Femur (tissue), 1 donor: ENCODE results near the gene MFNG.
"Not testable (repeated sequence)": the region's sequence is repeated elsewhere in the genome, so short reads cannot be mapped to it uniquely, and the experiment has no call there.

Experiments
- DNase-seq: peaks from one replicate; pipeline ENCODE4 v3.0.0-alpha.2; 2017

Gene MFNG, protein sequence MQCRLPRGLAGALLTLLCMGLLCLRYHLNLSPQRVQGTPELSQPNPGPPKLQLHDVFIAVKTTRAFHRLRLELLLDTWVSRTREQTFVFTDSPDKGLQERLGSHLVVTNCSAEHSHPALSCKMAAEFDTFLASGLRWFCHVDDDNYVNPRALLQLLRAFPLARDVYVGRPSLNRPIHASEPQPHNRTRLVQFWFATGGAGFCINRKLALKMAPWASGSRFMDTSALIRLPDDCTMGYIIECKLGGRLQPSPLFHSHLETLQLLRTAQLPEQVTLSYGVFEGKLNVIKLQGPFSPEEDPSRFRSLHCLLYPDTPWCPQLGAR

DNA sequence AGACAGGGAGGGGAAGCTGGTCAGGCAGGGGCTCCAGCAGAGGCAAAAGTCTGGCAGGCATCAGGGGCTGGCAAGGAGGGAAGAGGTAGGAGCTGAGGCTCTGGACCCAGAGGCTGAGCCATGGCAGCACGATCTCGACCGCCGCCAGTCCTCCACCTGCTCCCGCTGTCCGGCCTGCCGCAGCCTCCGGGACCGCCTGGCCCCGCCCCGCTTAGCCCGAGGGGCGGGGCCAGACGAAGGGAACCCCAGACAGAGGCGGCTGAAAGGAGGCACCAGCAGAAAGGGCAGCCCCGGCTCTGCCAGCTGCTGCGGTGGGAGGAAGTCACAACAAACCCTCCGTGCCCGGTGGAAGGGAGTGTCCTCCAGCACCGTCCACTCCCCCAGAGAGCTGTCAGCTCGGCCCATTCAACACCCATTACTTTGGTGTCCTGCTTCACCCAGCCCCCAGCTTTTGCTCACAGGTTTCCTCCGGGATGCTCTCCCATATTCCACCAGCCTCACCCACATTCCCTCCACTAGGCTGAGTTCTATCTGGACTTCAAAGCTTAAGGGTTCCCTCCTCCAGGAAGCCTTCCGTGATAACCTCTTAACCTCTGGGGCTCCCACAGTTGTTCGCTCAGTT is at the start of gene MFNG:
MFNG (minus strand) TSS at position 161 of the 622 bp plus-strand sequence. CDS start 207 bp downstream, outside the sequence.
- DNase-seq, result peak; percentile 75

DNA sequence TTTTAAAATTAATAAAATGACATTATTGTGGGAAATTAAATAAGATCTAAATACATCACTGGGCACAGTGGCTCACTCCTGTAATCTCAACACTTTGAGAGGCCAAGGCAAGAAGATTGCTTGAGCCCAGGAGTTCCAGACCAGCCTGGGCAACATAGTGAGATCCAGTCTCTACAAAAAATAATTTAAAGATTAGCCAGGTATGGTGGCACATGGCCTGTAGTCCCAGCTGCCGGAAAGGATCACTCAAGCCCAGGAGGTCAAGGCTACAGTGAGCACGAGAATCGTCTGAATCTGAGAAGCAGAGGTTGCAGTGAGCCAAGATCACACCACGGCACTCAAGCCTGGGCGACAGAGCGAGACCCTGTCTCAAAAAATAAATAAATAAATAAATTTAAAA is 49.0 kb upstream of the MFNG start:
- no peak for DNase-seq

DNA sequence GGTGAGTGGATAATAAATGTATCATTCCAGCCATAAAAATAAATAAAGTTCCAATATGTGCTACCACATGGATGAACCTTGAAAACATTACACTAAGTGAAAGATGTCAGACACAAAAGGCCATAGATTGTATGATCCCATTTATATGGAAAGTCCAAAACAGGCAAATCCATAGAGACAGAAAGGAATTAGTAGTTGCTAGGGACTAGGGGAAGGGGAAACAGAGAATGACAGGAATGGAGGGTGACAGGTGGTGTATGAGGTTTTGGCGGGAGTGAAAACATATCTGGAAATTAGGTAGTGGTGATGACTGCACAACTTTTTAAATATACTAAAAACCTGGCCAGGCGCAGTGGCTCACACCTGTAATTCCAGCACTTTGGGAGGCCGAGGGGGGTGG is 48.3 kb upstream of the MFNG start:
- no peak for DNase-seq

DNA sequence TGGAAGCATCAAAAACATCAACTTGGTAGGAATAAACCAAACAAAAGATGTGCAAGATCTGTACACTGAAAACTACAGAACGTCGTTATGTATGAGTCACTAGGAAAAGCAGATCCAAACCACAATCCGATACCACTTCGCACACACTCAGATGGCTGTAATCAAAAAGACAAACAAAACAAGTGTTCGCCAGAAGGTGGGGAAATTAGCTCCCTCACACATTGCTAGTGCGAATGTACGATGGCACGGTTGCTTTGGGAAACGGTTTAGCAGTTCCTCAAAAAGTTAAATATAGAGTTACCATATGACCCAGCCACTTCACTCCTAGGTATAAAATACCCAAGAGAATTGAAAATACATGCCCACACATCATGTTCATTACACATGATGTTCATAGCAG is 47.8 kb upstream of the MFNG start:
- DNase-seq, result no peak

DNA sequence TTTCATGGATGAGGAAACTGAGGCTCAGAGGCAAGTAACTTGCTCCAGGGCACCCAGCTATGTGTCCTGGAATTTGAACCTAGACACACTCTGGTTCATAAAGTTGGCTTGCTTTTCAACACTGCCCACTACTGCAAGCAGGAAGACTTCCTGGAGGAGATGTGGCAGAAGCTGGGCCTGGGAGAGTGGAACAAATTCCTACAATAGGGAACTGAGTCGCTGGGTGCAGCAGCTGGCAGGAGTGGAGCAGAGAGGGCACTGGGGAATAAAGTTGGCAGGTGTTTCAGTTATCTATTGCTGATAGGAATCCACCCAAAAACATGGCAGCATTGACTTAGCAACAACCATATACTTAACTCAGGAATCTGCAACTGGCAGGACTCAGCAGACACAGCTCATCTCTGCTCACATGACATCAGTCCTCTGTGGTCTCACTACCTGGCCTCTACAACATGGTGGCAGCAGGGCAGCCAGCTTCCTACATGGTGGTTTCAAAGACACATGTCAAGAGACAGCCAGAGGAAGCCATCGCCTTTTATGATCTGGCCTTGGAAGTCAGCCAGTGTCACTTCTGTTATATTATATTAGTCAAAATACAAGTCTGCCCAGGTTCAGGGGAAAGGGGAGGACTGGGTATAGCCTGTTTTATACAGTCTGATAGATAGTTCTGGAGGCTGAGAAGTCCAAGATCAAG is 43.6 kb upstream of the MFNG start:
- DNase-seq, result no peak

DNA sequence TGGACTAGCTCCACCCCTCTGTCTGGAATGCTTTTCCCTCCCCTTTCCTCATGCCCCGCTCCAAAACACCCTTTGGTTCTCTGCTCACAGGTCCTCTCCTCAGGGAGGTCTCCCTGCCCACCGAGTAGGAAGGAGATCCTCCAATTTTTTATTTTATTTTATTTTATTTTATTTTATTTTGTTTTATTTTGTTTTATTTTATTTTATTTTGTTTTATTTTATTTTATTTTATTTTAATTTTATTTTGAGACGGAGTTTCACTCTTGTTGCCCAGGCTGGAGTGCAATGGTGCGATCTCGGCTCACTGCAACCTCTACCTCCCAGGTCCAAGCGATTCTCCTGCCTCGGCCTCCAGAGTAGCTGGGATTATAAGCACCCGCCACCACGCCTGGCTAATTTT is 41.8 kb upstream of the MFNG start:
- DNase-seq, result not testable (repeated sequence)

DNA sequence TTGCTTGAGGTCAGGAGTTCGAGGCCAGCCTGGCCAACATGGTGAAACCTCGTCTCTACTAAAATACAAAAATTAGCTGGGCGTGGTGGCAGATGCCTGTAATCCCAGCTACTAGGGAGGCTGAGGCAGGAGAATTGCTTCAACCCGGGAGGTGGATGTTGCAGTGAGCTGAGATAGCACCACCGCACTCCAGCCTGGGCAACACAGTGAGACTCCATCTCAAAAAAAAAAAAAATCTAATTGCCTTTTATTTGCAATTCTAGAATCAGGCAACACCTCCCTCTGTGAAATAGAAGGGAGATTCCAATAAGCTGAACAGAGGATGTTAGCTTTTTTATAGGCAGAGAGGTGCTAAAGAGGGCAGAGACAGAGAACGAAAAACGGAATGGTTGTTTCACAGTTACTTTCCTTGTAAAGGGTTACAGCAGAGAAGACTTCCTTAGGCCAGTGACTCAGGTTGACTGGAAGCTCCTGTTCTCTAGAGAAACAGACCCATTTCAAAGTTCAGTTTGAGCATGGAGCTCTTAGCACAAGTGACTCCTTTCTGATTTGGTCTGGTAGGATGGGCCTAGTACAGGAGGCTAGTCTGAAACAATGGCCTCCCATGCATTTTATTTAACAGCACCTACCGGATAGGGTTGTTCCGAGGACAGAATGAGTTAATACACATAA is 41.0 kb upstream of the MFNG start:
- DNase-seq, result not testable (repeated sequence)

DNA sequence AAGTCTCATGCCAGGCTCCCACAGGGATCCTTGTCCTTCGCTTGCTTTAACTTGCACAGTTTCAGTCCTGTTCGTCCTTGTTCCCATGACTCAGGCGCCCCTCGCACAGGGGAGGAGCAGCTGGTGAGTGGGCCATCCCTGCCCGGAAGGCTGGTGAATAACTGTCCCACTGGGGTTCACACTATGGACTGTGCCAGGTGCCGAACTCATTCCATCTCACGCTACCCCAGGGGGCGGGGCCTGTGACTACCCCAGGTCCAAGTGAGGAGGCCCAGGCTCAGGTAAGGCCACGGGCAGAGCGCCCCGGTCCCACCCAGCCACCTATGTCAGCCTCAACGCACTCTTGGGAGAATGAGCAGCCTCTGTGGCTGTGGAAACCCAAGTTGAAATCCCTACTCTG is 40.2 kb upstream of the MFNG start:
- DNase-seq, result no peak

DNA sequence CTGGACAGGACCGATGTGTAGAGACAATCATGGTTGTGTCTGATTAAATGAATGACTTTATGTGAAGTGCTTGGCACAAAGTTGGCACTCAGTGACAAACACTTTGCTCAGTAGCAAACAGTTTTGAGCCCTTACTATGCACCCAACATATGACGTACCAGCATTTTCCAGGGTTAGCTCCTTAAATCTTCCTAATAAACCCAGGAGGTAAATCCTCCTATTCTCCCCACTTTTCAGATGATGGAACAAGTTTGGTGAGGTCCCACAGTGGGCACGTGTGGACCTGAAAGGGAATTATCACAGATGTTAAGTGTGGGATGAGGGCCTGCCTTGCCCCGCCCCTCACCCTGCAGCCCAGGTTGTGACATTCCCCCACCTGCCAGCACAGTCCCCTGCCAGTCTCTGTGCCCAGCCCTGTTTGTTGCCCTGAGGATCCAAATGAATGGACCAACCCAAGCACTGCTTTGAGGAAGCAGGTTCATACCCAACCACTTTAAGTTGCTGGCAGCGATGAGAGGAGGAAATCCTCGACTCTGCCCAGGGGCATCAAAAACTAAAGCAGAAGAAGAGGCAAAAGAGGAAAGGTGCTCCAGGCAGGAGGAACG is 39.7 kb upstream of the MFNG start:
- DNase-seq, result no peak

DNA sequence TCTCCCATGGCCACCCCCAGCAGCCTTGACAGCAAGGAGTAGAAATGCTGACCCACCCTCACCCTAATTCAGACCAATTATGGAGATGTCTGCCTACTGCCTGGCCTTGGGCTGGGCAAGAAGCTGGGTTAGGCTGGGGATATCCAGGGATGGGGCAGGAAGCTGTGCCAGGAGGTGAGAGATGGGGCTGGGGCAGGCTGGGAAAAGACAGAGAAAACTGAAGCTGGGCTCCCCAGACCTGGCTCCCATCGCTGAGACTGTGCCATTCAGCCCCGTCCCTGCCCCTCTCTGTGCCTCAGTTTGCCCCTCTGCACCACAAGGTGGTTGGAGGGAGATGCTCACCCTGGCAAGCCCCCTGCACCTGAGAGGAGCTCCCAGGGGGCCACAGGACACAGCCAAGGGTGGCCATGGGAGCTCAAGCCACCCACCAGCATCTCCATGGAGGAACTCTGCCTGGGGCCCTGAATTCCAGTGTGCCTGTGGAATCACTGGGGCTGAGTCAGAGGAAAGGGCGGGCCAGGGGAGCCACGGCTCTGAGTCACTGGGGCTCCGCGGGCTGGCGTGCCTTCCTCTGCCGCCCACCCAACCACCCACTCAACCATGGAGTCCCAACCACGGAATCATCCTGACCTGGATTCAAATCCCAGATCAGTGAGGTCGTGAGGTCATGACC is 39.0 kb upstream of the MFNG start:
- no peak for DNase-seq

DNA sequence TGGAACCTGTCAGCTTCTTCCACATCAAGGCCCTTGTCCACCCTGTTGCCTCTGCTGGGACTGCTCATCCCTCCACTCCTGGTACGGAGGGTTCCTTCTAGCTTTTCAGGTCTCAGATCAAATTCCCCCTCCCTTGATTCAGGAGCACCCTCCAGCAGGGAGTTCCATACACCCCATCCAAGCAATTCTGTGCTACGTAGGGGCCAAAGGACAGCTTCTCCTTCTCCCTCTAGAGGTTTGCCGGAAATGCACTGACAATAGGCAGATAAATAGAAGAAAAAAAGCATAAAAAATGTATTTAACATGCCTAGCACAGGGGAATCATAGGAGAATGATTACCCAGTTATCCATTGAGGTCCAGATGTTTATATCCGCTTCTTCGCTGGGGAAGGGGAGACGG is 36.3 kb upstream of the MFNG start:
- no peak for DNase-seq

DNA sequence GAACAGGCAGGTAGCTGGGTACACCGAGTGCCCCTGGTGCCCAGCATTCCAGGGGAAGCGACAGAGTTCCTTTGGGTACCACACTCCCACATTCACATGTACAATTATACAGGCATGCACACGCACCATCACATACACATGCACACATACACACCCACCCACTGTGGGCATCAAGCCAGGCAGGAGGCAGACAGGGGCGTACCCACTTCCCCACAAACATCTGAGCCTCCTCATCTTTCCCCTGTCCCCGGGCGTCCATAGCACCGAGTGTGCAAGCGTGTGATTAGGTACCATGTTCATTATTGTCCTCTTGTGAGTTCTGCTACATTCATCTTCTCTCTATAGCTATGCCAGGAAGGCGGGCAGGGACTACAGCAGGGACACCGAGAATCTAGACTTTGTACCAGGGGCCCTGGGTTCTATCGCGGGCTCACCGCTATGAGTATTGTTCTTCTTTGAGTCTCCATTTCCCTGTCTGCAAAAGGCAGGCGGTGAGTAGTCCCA is 35.1 kb upstream of the MFNG start:
- DNase-seq, result no peak

DNA sequence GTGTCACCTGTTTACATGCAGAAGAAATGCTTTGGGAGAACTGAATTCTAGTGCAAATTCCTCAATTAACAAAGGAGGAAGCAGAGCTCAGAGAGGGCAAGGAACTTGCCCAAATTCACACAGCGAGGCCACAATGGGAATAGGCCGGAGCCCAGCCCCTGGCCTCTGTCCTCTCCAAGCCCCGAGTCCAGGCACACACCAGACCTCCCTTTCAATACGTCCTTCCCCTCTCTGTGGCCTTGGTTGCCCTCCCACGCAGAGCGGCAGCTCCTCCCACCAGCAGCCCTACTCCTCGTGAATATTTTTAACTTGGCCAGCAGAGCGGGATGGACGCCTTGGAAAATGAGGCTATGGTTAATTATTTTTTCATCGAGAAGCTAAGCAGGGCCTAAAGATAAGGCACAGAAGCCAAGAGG is 34.6 kb upstream of the MFNG start:
- DNase-seq, result no peak

DNA sequence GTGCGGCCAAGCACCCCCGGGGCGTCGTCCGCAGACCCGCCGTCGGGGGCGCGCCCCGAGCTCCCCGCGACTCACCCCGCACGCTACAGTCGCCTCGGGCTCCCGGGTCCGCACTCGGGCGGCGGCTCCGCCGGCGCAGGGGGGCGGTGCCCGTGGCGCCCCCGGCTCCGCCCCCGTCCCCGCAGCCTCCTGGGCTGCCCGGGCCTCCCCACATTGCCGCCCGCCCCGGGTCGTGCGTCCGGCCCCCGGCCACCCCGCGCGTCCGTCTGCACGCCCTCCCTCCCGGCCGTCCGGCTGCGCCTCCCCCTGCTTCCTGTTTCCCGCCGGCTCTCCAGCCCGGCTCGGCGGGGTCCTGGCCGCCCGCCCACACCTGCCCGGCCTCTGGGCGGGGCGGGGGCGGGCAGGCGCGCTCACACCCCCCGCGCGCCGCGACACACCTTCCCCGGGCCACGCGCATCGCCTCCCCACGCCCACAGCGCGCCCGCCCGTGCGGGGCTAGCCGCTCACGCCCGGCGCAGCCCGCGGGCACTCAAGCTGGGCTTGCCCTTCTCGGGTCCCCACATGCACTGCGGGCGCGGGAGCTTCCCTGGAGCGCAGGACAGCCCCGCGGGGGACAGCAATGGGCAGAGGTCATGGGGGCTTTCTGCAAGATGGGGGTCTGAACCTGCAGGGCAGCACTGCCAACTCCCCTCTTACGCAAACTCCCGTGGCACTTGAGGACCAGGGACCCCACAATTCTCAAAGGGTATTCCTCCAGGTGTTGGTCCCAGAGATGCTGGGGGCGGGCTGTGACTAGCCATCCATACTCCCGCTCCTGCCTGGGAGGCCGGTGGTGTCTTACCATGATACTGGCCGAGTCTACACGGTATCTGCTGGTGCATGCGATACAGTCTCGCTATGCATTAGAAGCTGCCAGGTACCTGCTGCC is 33.3 kb upstream of the MFNG start, which contains the start of gene CARD10:
CARD10 (minus strand) TSS at position 148 of the 928 bp plus-strand sequence. CDS start 215 bp downstream, outside the sequence.
- DNase-seq, result no peak

DNA sequence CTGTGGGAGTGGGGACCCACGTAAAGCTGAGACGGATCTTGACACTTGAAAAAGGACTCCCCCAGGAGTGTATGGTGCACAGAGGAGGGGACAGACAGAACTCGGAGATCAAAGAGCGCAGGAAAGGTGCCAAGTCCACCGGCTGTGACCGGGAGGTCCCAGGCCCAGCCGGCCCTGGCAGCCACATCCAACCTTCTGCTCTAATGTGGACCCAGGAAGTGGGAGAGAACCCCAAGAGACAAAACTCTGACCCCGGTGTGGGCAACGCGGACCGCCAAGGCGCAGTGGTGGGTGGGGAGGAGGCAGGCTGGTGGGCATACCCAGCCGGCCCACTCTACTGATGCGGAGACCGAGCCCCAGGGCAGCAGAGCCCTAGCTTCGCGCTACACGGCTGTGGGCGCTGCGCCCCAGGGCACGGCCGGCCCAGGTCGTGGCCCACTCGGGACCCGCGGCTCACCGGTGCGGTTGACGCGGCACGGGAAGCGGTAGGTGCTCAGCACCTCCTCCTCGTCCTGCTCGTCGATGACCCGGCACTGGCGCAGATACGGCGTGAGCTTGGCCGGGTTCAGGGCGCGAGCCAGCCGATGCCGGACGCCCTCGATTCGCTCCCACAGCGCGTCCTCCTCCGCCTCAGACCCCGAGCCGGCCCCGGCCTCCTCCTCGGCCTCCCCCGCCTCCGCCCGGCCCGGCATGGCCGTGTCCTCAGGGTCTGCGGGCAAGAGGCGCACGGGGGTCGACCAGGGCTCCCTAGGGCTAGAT is 32.5 kb upstream of the MFNG start:
- no peak for DNase-seq

DNA sequence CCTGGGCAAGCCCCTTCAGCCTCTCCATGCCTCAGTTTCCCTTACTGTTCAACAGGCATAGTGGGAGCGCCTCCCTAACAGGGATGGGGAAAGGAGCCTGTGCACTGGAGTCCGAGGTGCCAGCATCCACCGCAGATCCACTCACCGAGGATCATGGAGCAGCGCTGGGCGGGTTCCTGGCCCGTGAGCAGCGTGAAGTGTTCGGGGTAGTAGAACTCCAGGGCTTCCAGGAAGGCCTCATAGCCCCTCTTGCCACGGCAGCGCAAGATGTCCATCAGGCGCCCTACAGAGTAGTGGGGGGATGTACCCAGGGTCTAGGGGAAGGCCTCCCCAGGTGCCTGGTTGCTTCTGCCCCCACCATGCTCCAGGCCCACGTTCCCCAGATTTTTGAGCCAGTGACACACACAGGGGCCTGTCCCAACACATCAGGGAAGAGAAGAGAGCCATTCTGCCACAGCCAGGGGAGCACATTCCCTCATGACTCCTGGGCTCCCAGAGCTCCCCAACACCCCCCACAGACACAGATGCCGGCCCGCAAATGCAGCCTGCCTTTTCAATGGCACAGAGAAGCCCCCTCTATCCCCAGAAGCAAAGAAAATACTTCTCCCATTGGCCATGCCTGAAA is 31.8 kb upstream of the MFNG start:
- DNase-seq, result no peak

DNA sequence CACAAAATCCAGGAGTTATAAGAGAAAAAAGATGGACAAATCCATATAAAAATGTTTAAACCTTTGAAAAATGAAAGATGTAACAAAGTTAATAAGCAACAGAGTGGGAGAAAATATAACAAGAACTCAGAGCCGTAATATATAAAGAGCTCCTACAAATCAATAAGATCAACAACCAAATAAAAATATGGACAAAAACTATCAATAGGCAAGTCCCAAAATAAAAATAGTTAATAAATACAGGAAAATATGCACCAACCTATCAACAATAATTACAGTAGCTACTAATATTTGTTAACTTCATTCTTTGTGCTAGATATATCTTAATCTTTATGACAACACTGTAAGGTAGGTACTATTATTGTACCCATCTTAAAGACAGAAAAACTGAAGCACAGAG is 30.3 kb upstream of the MFNG start:
- no peak for DNase-seq

DNA sequence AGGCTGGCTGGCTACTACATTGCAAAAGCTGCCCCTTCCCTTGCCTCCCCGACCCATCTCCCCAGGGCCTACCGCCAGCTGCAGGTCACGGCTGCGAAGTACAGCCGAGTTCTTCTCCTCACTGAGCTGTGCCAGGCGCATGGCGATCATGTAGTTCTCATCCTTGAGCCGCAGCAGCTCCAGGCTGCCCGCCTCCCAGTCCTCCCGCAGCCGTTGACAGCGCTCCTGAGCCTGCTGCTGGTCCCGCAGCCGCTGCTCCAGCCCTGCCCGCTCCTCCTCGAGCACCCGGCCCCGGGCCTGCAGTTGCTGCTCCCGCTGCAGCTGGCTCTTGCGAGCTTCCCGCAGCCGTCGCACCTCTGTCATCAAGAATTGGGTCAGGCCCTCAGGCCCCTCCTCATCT is 29.7 kb upstream of the MFNG start:
- no peak for DNase-seq

DNA sequence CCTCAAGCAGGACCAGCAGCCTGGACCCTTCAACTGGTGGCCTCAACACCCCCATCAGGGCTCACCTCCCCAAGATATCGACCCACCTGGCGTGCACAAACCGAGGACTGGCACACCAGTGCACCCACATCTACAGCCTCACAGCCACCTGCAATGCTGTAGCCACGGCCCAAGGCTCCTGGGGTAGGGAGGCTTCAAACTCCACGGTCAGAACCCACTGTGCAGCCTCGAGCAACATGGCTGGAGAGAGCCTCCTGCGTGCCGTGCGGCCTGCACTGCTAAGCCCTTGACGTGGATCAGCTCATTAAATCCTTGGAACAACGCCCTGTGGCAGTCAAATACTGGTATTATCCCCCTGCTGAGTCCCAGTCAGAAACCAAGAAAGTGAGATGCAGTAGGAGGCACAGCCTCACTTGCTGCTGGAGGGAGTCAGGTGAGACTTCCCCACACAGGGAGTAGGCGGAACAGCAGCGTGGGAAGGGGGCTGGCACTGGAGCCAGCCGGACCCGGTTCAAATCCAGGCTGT is 28.4 kb upstream of the MFNG start:
- DNase-seq, result no peak
